Activated CD8-positive, alpha-beta T cell treated with anti-CD3 and anti-CD28 coated beads for 36 hours (primary cell): ENCODE measurements around the gene PIEZO2. TPM values are rescaled to one million over a fixed set of nuclear protein-coding genes. Genes with fewer than 3 reads are reported as not detected.
A peak's percentile ranks its signal among the peaks of the same experiment; 100 is the strongest.

Experiments
- ATAC-seq: fragments of 200-7000 bp; cut with Tn5 transposase; one replicate; pipeline ENCODE4 v1.10.0; 2021; ENCODE audit warnings: mild to moderate bottlenecking, moderate library complexity
- CTCF ChIA-PET: fragments of 350-600 bp; sonication (Branson Sonifier 250); formaldehyde crosslinking; loops from one replicate; lab custom pipeline; 2021; ENCODE audit warnings: antibody characterized with exemption; lab: Charles Lee
- POLR2A ChIA-PET: fragments of 350-600 bp; sonication (Branson Sonifier 250); formaldehyde crosslinking; loops from one replicate; lab custom pipeline; 2021; ENCODE audit warnings: antibody characterized with exemption; lab: Charles Lee
- DNase-seq: peaks from one replicate; pipeline ENCODE4 v3.0.0-alpha.2; 2020
- H3K27ac Mint-ChIP-seq: one replicate; pipeline ENCODE4 v1.8.0; 2021; ENCODE audit warnings: mild to moderate bottlenecking, mixed read lengths
- H3K27me3 Mint-ChIP-seq: one replicate; pipeline ENCODE4 v1.8.0; 2021; ENCODE audit warnings: mixed read lengths
- H3K36me3 Mint-ChIP-seq: one replicate; pipeline ENCODE4 v1.8.0; 2021; ENCODE audit warnings: low read depth, mixed read lengths
- H3K4me1 Mint-ChIP-seq: one replicate; pipeline ENCODE4 v1.8.0; 2021; ENCODE audit warnings: low read depth, mixed read lengths
- H3K4me3 Mint-ChIP-seq: one replicate; pipeline ENCODE4 v1.8.0; 2021; ENCODE audit warnings: mild to moderate bottlenecking, moderate library complexity, mixed read lengths
- H3K9me3 Mint-ChIP-seq: one replicate; pipeline ENCODE4 v1.8.0; 2021; ENCODE audit warnings: mixed read lengths
- CTCF ChIP-seq: fragments of 200-600 bp; IDR thresholded peaks from one replicate; pipeline ENCODE4 v1.8.0; 2022; ENCODE audit warnings: antibody characterized with exemption, mild to moderate bottlenecking
- intact Hi-C: fragments of 100-400 bp; cut with micrococcal nuclease; formaldehyde crosslinking; loops from one replicate; pipeline ENCODE4 v1.10.0; 2022
- total RNA-seq, 2 experiments: library from RNA; stranded (reverse); gene quantifications; one replicate each; pipeline ENCODE4 v1.2.3, GENCODE V29; 2021

Gene PIEZO2
- total RNA-seq, 2 experiments from 2014 or later: not detected

GRCh38 chr18:10852385-10853303 lies 296.7 kb downstream of the PIEZO2 start:
- Mint-ChIP-seq H3K4me1 (no peaks in the 10 kb centered on the region), H3K27me3 (peaks cover 3% of the 10 kb centered on the region), H3K4me3 (no peak overlapping the region), H3K9me3 (no peaks in the 10 kb centered on the region), H3K36me3 (no peaks in the 10 kb centered on the region), H3K27ac (no peak overlapping the region)
- ChIA-PET POLR2A (no interaction called here), CTCF (interaction anchor here (1.1 to 2.8 kb wide), 10 partner anchors 9 to 881 kb away, joined by 3 to 10 read pairs (median 4); no protein-coding TSS in a partner anchor)
- ATAC-seq (no peak), DNase-seq (no peak)
- TF ChIP-seq CTCF: no peak
- intact Hi-C loops: loop anchor here (5.0 to 10.0 kb wide), 2 partner anchors 300 to 702 kb away; no protein-coding TSS in a partner anchor

- ChIA-PET POLR2A (no interaction called here), CTCF (interaction anchor here (0.6 to 2.8 kb wide), 20 partner anchors 9 to 881 kb away, joined by 3 to 11 read pairs (median 4); no protein-coding TSS in a partner anchor)
- intact Hi-C loops: loop anchor here (2.0 to 10.0 kb wide), 3 partner anchors 189 to 703 kb away; no protein-coding TSS in a partner anchor
- DNase-seq (no peak), ATAC-seq (no peak)
- Mint-ChIP-seq H3K4me3 (no peak overlapping the region), H3K9me3 (no peaks in the 10 kb centered on the region), H3K4me1 (no peaks in the 10 kb centered on the region), H3K27me3 (peaks cover 3% of the 10 kb centered on the region), H3K36me3 (no peaks in the 10 kb centered on the region), H3K27ac (no peak overlapping the region)
- peak; percentile 81 for TF ChIP-seq CTCF
Observed at GRCh38 chr18:10851824-10852319, 297.5 kb downstream of the PIEZO2 start.

- DNase-seq: no peak
- no peak overlapping the region for H3K27ac Mint-ChIP-seq
- H3K36me3 Mint-ChIP-seq: no peaks in the 10 kb centered on the region
- peaks cover 3% of the 10 kb centered on the region for H3K27me3 Mint-ChIP-seq
- H3K4me3 Mint-ChIP-seq: no peak overlapping the region
- TF ChIP-seq CTCF: no peak
- CTCF ChIA-PET: interaction anchor here (0.7 to 2.8 kb wide), 16 partner anchors 8 to 880 kb away, joined by 3 to 11 read pairs (median 5); no protein-coding TSS in a partner anchor
- intact Hi-C loops: loop anchor here (2.0 to 10.0 kb wide), 3 partner anchors 190 to 704 kb away; no protein-coding TSS in a partner anchor
- POLR2A ChIA-PET: no interaction called here
- no peaks in the 10 kb centered on the region for H3K4me1 Mint-ChIP-seq
- no peak for ATAC-seq
- no peaks in the 10 kb centered on the region for H3K9me3 Mint-ChIP-seq
Observed at GRCh38 chr18:10850840-10851239, 298.5 kb downstream of the PIEZO2 start.

- H3K36me3 Mint-ChIP-seq: no peaks in the 10 kb centered on the region
- CTCF ChIA-PET: interaction anchor here (0.7 to 2.8 kb wide), 6 partner anchors 9 to 702 kb away, joined by 3 to 11 read pairs (median 4); no protein-coding TSS in a partner anchor
- intact Hi-C loops: loop anchor here (2.0 to 10.0 kb wide), 3 partner anchors 191 to 705 kb away; no protein-coding TSS in a partner anchor
- H3K27me3 Mint-ChIP-seq: peaks cover 3% of the 10 kb centered on the region
- ATAC-seq (no peak), DNase-seq (no peak)
- POLR2A ChIA-PET: no interaction called here
- no peak overlapping the region for H3K27ac Mint-ChIP-seq
- H3K4me1 Mint-ChIP-seq: no peaks in the 10 kb centered on the region
- no peak for TF ChIP-seq CTCF
- H3K9me3 Mint-ChIP-seq: no peaks in the 10 kb centered on the region
- H3K4me3 Mint-ChIP-seq: no peak overlapping the region
Observed at GRCh38 chr18:10850216-10850615, 299.2 kb downstream of the PIEZO2 start.
